GM19468 (cell line): ENCODE results near the gene EVI2A.

Experiments used
- ATAC-seq: cut with Tn5 transposase; IDR thresholded peaks from one replicate; pipeline ENCODE4 v1.9.1; 2021; ENCODE audit warnings: mild to moderate bottlenecking, moderate library complexity, moderate number of reproducible peaks; ENCODE audit not compliant: unreplicated experiment; ENCODE audit errors: extremely low read depth

Gene EVI2A

GRCh38 chr17:31281061-31281460, 40.4 kb downstream of the EVI2A start:
- ATAC-seq, result no peak

- ATAC-seq, result no peak
Observed at GRCh38 chr17:31279401-31279800, 42.0 kb downstream of the EVI2A start.

- ATAC-seq, result no peak
Observed at GRCh38 chr17:31275116-31275515, 46.3 kb downstream of the EVI2A start.

- ATAC-seq, result no peak
Observed at GRCh38 chr17:31274252-31274651, 47.2 kb downstream of the EVI2A start.

- ATAC-seq, result no peak
Observed at GRCh38 chr17:31273516-31273915, 47.9 kb downstream of the EVI2A start.

GRCh38 chr17:31272803-31273202, 48.6 kb downstream of the EVI2A start:
- no peak for ATAC-seq

- no peak for ATAC-seq
Observed at GRCh38 chr17:31272236-31272635, 49.2 kb downstream of the EVI2A start.

- ATAC-seq, result no peak
Observed at GRCh38 chr17:31269578-31269983, 51.8 kb downstream of the EVI2A start.

- no peak for ATAC-seq
Observed at GRCh38 chr17:31269036-31269577, 52.3 kb downstream of the EVI2A start.
